HepG2 (cell line): ENCODE data around the gene SLC16A3. TPM values are rescaled to one million over a fixed set of nuclear protein-coding genes. Genes with fewer than 3 reads are reported as not detected.

Experiments used
- CEBPB ChIP-seq: IDR thresholded peaks from 2 replicates; pipeline ENCODE4 v1.6.1; 2011; ENCODE audit warnings: low read depth, low read length, improper control_type of control experiment, borderline replicate concordance
- DMAP1 ChIP-seq: IDR thresholded peaks from 2 replicates; pipeline ENCODE4 v1.6.1; 2016
- ELF3 ChIP-seq: IDR thresholded peaks from 2 replicates; pipeline ENCODE4 v1.6.1; 2016; ENCODE audit warnings: missing genetic modification reagents, missing compliant biosample characterization
- HOXA7 ChIP-seq: sonication (generic); formaldehyde crosslinking; IDR thresholded peaks from 2 replicates; pipeline ENCODE4 v1.8.1; 2022; ENCODE audit warnings: mild to moderate bottlenecking, missing genetic modification reagents, moderate library complexity
- NFE2L1 ChIP-seq: sonication (generic); formaldehyde crosslinking; IDR thresholded peaks from 2 replicates; pipeline ENCODE4 v1.4.0; 2020; ENCODE audit warnings: missing genetic modification reagents, mild to moderate bottlenecking, borderline replicate concordance
- NFIC ChIP-seq: IDR thresholded peaks from 2 replicates; pipeline ENCODE4 v1.6.1; 2012; ENCODE audit warnings: mild to moderate bottlenecking, low read length, inconsistent platforms
- NFYC ChIP-seq: IDR thresholded peaks from 2 replicates; pipeline ENCODE4 v1.6.1; 2016; ENCODE audit warnings: missing genetic modification reagents, missing compliant biosample characterization
- PAF1 ChIP-seq: IDR thresholded peaks from 2 replicates; pipeline ENCODE4 v1.6.1; 2016; ENCODE audit warnings: missing genetic modification reagents, missing compliant biosample characterization
- PAX8 ChIP-seq: sonication (generic); formaldehyde crosslinking; IDR thresholded peaks from 2 replicates; pipeline ENCODE4 v1.8.0; 2022; ENCODE audit warnings: mild to moderate bottlenecking, missing genetic modification reagents, borderline replicate concordance
- PRDM10 ChIP-seq: sonication (generic); formaldehyde crosslinking; IDR thresholded peaks from 2 replicates; pipeline ENCODE4 v1.4.0; 2020; ENCODE audit warnings: low read depth, missing genetic modification reagents
- RARA ChIP-seq: IDR thresholded peaks from 2 replicates; pipeline ENCODE4 v1.6.1; 2016; ENCODE audit warnings: missing genetic modification reagents, missing compliant biosample characterization
- ZFP82 ChIP-seq: sonication (generic); formaldehyde crosslinking; IDR thresholded peaks from 2 replicates; pipeline ENCODE4 v1.5.1; 2020; ENCODE audit warnings: mild to moderate bottlenecking, missing genetic modification reagents, borderline replicate concordance
- ZNF225 ChIP-seq: sonication (generic); formaldehyde crosslinking; IDR thresholded peaks from 2 replicates; pipeline ENCODE4 v1.4.0; 2020; ENCODE audit warnings: mild to moderate bottlenecking, missing genetic modification reagents
- ZNF24 ChIP-seq: fragments of 450-650 bp; IDR thresholded peaks from 2 replicates; pipeline ENCODE4 v1.6.1; 2017; ENCODE audit warnings: antibody characterized with exemption, mild to moderate bottlenecking
- ZNF670 ChIP-seq: sonication (generic); formaldehyde crosslinking; IDR thresholded peaks from 2 replicates; pipeline ENCODE4 v1.8.0; 2022; ENCODE audit warnings: mild to moderate bottlenecking, missing genetic modification reagents, borderline replicate concordance
- polyA plus RNA-seq, 8 experiments: library from polyadenylated mRNA; depleted of rRNA in 3 of 8; stranded (reverse) in 7 of 8; unstranded in 1 of 8; fragments of >200 nt; fragmentation: Illumina TruSeq in 4 of 8; extraction: Trizol in 4 of 8; gene quantifications; 2 replicates each; pipeline versions ENCODE4 v1.2.1 to v1.2.3, GENCODE V29; 2011 to 2016; ENCODE audit warnings: low read depth in 4 of 8, missing spikeins in 1 of 8, mixed read lengths in 1 of 8; ENCODE audit not compliant: insufficient read depth in 1 of 8
- total RNA-seq, 5 experiments: library from RNA; depleted of rRNA; stranded (reverse); fragments of >200 nt; fragmentation: Illumina TruSeq; extraction: Trizol; gene quantifications; 2 replicates each; pipeline ENCODE4 v1.2.3, GENCODE V29; 2016; ENCODE audit warnings: low read depth in 1 of 5
- TF ChIP-seq, protein P1 (sequence below): sonication (generic); formaldehyde crosslinking; IDR thresholded peaks from 2 replicates; pipeline ENCODE4 v1.4.0; 2020; ENCODE audit warnings: mild to moderate bottlenecking, low read depth, missing genetic modification reagents
- TF ChIP-seq, protein P2 (sequence below): sonication (generic); formaldehyde crosslinking; IDR thresholded peaks from 2 replicates; pipeline ENCODE4 v1.4.0; 2020; ENCODE audit warnings: mild to moderate bottlenecking, missing genetic modification reagents

SLC16A3 gene
- total and polyA plus RNA-seq, 2 of the 13 experiments (the other 11 are each of a cell fraction or from before 2014, with no cell fraction given): 242 to 349 TPM

- TF ChIP-seq NFIC (no peak), ZNF670 (no peak), ZNF225 (CRISPR knock-in tag) (0 out of 2 replicates have a peak, but pooled peaks have one; percentile 44), NFYC (no peak), RARA (no peak; the same call in none of the 2 replicates), NFE2L1 (CRISPR knock-in tag) (0 out of 2 replicates have a peak, but pooled peaks have one; percentile 61), DMAP1 (CRISPR knock-in tag) (no peak; the same call in 1 of the 2 replicates), PRDM10 (CRISPR knock-in tag) (no peak), ZNF24 (no peak), CEBPB (no peak), ELF3 (CRISPR knock-in tag) (no peak), ZFP82 (CRISPR knock-in tag) (no peak), HOXA7 (CRISPR knock-in tag) (no peak), PAX8 (CRISPR knock-in tag) (no peak), PAF1 (CRISPR knock-in tag) (peak; percentile 50)
- TF ChIP-seq, protein P1, sequence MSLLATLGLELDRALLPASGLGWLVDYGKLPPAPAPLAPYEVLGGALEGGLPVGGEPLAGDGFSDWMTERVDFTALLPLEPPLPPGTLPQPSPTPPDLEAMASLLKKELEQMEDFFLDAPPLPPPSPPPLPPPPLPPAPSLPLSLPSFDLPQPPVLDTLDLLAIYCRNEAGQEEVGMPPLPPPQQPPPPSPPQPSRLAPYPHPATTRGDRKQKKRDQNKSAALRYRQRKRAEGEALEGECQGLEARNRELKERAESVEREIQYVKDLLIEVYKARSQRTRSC (CRISPR knock-in tag): no peak
- TF ChIP-seq, protein P2, sequence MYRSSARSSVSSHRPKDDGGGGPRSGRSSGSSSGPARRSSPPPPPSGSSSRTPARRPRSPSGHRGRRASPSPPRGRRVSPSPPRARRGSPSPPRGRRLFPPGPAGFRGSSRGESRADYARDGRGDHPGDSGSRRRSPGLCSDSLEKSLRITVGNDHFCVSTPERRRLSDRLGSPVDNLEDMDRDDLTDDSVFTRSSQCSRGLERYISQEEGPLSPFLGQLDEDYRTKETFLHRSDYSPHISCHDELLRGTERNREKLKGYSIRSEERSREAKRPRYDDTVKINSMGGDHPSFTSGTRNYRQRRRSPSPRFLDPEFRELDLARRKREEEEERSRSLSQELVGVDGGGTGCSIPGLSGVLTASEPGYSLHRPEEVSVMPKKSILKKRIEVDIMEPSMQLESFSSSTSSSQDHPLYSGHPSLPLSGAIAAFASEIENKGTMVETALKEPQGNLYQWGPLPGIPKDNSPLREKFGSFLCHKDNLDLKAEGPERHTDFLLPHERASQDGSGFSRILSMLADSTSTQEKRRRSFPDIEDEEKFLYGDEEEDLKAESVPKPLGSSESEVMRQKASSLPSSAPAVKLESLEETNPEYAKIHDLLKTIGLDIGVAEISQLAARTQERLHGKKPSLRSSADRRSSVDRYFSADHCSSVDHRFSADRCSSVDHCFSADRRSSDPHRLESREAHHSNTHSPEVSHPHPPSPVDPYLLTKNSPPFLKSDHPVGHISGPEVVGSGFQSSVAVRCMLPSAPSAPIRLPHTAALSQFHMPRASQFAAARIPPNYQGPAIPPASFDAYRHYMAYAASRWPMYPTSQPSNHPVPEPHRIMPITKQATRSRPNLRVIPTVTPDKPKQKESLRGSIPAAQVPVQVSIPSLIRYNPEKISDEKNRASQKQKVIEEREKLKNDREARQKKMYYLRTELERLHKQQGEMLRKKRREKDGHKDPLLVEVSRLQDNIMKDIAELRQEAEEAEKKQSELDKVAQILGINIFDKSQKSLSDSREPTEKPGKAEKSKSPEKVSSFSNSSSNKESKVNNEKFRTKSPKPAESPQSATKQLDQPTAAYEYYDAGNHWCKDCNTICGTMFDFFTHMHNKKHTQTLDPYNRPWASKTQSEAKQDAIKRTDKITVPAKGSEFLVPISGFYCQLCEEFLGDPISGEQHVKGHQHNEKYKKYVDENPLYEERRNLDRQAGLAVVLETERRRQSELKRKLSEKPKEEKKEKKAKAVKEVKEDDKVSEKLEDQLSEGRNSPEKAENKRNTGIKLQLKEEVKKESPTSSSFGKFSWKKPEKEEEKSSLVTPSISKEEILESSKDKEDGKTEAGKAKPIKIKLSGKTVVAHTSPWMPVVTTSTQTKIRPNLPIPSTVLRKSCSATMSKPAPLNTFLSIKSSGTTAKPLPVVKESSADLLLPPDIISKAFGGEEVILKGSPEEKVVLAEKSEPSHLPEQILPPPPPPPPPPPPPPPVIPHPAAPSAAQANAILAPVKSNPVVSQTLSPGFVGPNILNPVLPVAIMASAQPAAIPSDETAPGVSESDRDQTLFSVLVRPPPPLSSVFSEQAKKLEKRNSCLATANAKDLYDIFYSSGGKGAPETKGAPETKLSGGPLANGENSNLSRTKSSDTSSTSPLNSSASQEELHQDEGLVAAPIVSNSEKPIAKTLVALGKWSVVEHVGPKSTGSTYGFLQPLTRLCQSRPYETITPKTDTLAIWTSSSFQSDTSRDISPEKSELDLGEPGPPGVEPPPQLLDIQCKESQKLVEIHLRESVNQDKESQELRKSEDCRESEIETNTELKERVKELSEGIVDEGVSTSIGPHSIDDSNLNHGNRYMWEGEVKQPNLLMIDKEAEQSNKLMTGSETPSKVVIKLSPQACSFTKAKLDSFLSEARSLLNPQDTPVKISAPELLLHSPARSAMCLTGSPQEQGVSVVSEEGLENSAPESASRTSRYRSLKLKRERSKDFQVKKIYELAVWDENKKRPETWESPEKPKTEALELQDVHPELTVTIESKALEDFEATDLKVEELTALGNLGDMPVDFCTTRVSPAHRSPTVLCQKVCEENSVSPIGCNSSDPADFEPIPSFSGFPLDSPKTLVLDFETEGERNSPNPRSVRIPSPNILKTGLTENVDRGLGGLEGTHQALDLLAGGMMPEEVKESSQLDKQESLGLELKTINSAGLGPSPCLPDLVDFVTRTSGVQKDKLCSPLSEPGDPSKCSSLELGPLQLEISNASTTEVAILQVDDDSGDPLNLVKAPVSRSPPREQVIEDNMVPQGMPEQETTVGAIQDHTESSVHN (CRISPR knock-in tag): peak; percentile 69
Measured at GRCh38 chr17:82241926-82242697, 13.3 kb downstream of the SLC16A3 start (continued).
